Activated T-helper 2 cell treated with anti-CD3 and anti-CD28 coated beads, Interferon-gamma antibody, Interleukin-2, Interleukin-4, amounts not matched to agents 10 μg/mL and 5 μg/mL and 100 μg/mL, durations not matched to agents 14 hours and 24 hours and 36 hours (primary cell): ENCODE measurements around the gene GATA5. TPM values are rescaled to one million over a fixed set of nuclear protein-coding genes. Genes with fewer than 3 reads are reported as not detected.

Experiments
- DNase-seq: peaks from one replicate; pipeline ENCODE4 v3.0.0; 2021; ENCODE audit warnings: low spot score
- H3K27ac Mint-ChIP-seq: one replicate; pipeline ENCODE4 v1.8.0; 2021; ENCODE audit warnings: mixed read lengths
- H3K27me3 Mint-ChIP-seq: one replicate; pipeline ENCODE4 v1.8.0; 2021; ENCODE audit warnings: low read depth, mixed read lengths
- H3K36me3 Mint-ChIP-seq: one replicate; pipeline ENCODE4 v1.8.0; 2021; ENCODE audit warnings: low read depth, mixed read lengths
- H3K4me1 Mint-ChIP-seq: one replicate; pipeline ENCODE4 v1.8.0; 2021; ENCODE audit warnings: low read depth, mixed read lengths
- H3K4me3 Mint-ChIP-seq: one replicate; pipeline ENCODE4 v1.8.0; 2021; ENCODE audit warnings: low read depth, mild to moderate bottlenecking, moderate library complexity, mixed read lengths
- H3K9me3 Mint-ChIP-seq: one replicate; pipeline ENCODE4 v1.8.0; 2021; ENCODE audit warnings: mixed read lengths
- intact Hi-C: fragments of 100-400 bp; cut with micrococcal nuclease; formaldehyde crosslinking; loops from one replicate; pipeline ENCODE4 v1.15.1; 2023
- total RNA-seq: library from RNA; stranded (reverse); gene quantifications from 2 replicates; pipeline ENCODE4 v1.2.3, GENCODE V29; 2022

Gene GATA5
- total RNA-seq, 1 donor from 2014 or later, result not detected

- no peak for DNase-seq
- intact Hi-C loops, result no loop called here
- no peak overlapping the region for H3K27ac Mint-ChIP-seq
- H3K4me3 Mint-ChIP-seq, result no peak overlapping the region
- no peaks in the 10 kb centered on the region for H3K9me3 Mint-ChIP-seq
- no peaks in the 10 kb centered on the region for H3K27me3 Mint-ChIP-seq
- no peaks in the 10 kb centered on the region for H3K36me3 Mint-ChIP-seq
- H3K4me1 Mint-ChIP-seq, result peaks cover 6% of the 10 kb centered on the region
Measured at GRCh38 chr20:62413896-62414481, 61.8 kb downstream of the GATA5 start.

Other genes with a start within 250 kb of the GATA5 start
- gene OSBPL2, start 237.5 kb downstream of the GATA5 start, total RNA-seq, result 29.3 and 29.9 TPM in 2 replicates
- gene ADRM1, start 173.0 kb downstream of the GATA5 start, total RNA-seq, result 152 and 171 TPM in 2 replicates
- gene LAMA5, start 108.7 kb downstream of the GATA5 start, total RNA-seq, result 3.1 and 3.9 TPM in 2 replicates
- gene RPS21, start 88.9 kb downstream of the GATA5 start, total RNA-seq, result 2,020 and 2,085 TPM in 2 replicates
- gene CABLES2, start 68.7 kb downstream of the GATA5 start, total RNA-seq, result 12.5 and 12.6 TPM in 2 replicates
- not detected in 2 replicates for gene RBBP8NL, start 48.5 kb downstream of the GATA5 start, total RNA-seq
- gene SLCO4A1, start 166.5 kb upstream of the GATA5 start, total RNA-seq, result 59.2 and 61.1 TPM in 2 replicates
- not detected in 2 replicates for gene NTSR1, start 232.8 kb upstream of the GATA5 start, total RNA-seq